GM06990 (cell line): ENCODE results near the gene EDA2R.

Experiments used
- DNase-seq: peaks from one replicate; pipeline ENCODE4 v3.0.0-alpha.2; 2011; ENCODE audit not compliant: insufficient read length; ENCODE audit errors: extremely low read depth
- H3K27me3 ChIP-seq: replicated peaks from 2 replicates; pipeline ENCODE4 v1.6.0; 2011; ENCODE audit warnings: low read length; ENCODE audit not compliant: control insufficient read depth, insufficient read depth
- H3K36me3 ChIP-seq: 2 replicates; pipeline ENCODE4 v1.5.1; 2011; ENCODE audit warnings: low read length; ENCODE audit not compliant: control insufficient read depth, insufficient read depth
- H3K4me3 ChIP-seq: replicated peaks from 2 replicates; pipeline ENCODE4 v1.5.1; 2011; ENCODE audit warnings: low read depth, mild to moderate bottlenecking, control low read depth, low read length
- TF ChIP-seq, protein P1 (sequence below): IDR thresholded peaks from 2 replicates; pipeline ENCODE4 v1.5.1; 2011; ENCODE audit warnings: low read length, control low read depth, mild to moderate bottlenecking, inconsistent platforms; ENCODE audit not compliant: insufficient read depth, poor library complexity, severe bottlenecking

The EDA2R gene, protein sequence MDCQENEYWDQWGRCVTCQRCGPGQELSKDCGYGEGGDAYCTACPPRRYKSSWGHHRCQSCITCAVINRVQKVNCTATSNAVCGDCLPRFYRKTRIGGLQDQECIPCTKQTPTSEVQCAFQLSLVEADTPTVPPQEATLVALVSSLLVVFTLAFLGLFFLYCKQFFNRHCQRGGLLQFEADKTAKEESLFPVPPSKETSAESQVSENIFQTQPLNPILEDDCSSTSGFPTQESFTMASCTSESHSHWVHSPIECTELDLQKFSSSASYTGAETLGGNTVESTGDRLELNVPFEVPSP

DNA sequence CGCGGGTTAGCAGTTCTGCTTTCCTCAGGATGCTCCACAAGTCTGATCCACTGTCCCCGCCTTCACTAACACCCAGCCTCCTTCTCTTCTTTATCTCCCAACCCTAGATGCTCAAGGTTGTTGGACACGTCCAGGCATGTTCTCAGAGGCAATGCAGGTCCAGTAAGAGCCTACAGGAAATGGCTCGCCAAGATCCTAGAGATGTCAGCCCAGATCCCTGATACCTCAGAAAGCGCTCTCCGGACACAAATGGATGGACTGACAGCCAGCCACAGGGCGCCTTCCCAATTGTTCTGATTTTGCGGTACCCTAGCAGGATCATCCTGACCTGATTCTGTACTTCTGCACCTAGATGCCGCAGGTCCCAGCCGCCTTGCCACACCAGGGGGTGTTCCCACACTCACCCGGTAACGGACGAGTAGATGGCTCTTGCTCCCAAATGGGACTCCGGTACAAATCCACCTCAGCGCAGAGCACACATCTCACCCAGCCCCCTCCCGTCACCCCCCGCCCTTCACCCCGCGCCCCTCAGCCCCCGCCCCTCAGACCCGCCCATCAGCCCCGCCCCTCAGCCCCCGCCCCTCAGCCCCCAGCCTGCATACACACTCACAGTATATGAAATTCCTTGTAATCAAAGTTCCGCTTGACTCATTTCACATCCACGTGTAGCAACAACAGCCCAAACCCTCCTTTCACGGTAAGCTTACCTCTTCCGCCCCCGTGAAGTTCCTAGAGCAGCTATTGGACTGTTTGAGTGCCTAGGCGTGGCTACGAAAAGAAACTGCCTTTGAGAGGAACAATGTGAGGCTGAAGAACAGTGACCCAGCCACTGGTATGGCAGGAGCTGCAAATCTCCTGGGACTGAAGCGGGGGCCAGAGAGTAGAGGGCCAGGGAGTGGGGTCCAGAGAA, at the start of gene EDA2R:
EDA2R (minus strand) TSS at position 488 of the 910 bp plus-strand sequence. CDS start 23,058 bp downstream, outside the sequence.
- peak; percentile 31 for DNase-seq
- no peaks in the 10 kb centered on the region for H3K27me3 ChIP-seq
- TF ChIP-seq, protein P1, sequence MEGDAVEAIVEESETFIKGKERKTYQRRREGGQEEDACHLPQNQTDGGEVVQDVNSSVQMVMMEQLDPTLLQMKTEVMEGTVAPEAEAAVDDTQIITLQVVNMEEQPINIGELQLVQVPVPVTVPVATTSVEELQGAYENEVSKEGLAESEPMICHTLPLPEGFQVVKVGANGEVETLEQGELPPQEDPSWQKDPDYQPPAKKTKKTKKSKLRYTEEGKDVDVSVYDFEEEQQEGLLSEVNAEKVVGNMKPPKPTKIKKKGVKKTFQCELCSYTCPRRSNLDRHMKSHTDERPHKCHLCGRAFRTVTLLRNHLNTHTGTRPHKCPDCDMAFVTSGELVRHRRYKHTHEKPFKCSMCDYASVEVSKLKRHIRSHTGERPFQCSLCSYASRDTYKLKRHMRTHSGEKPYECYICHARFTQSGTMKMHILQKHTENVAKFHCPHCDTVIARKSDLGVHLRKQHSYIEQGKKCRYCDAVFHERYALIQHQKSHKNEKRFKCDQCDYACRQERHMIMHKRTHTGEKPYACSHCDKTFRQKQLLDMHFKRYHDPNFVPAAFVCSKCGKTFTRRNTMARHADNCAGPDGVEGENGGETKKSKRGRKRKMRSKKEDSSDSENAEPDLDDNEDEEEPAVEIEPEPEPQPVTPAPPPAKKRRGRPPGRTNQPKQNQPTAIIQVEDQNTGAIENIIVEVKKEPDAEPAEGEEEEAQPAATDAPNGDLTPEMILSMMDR = no peak
- H3K36me3 ChIP-seq = no peaks in the 10 kb centered on the region
- peak within 1 kb of the TSS; percentile 60 for H3K4me3 ChIP-seq

DNA sequence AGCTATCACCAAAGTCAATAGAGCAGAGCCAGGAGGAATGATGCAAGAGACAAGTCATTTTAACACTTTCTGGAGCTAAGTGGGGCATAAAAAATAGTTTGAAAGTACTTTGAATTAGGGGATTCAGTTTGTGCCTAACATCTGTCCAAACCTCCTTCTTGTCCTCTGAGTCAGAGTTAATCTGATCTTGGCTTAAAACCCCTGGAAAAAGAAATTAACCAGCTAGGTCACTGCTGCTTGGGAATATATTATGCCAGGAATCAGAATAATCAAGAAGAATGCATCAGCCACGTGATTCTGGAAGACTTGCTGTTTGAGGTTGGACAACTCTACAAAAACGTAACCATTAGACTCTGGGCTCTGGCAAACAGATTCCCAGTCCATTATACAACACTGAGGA, 45.3 kb upstream of the EDA2R start:
- Histone ChIP-seq H3K36me3 (no peaks in the 10 kb centered on the region), H3K4me3 (no peak overlapping the region), H3K27me3 (no peaks in the 10 kb centered on the region)
- no peak for DNase-seq
- TF ChIP-seq, protein P1 = no peak

DNA sequence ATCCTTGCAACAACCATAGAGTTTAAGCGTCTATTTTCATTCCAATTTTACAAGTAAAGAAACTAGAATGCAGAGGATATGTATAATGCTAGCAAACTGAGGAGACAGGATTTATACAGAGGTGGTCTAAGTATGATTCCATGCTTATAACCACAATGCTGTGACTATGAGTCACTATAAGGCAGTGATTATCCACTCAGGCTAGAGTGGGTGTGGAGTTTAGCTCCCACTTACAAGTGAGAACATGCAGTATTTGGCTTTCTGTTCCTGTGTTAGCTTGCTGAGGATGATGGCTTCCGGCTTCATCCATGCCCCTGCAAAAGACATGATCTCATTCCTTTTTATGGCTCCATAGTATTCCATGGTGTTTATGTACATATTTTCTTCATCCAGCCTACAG, 41.6 kb upstream of the EDA2R start:
- TF ChIP-seq, protein P1 = no peak
- H3K4me3 ChIP-seq = no peak overlapping the region
- DNase-seq = no peak
- no peaks in the 10 kb centered on the region for H3K36me3 ChIP-seq
- no peaks in the 10 kb centered on the region for H3K27me3 ChIP-seq

DNA sequence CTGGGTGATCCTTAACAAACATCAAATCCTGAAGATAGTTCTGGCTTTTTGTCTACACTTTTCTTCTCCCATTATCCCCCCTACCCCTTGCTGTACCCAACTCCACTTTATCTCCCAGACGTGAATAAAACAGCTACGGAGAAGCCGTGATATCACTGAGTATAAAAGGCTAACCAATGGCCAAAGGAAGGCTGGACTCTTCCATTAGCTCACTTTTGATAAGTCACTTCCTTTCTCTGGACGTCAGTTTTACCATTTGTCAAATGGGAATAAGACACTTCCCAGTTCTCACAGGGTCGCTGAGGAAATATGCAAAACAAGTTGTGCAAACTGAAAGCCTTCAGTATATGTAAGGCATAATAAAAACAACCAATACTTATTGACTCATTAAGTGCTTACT, 38.6 kb upstream of the EDA2R start:
- TF ChIP-seq, protein P1 = no peak
- Histone ChIP-seq H3K27me3 (no peaks in the 10 kb centered on the region), H3K36me3 (no peaks in the 10 kb centered on the region), H3K4me3 (no peak overlapping the region)
- DNase-seq = no peak

DNA sequence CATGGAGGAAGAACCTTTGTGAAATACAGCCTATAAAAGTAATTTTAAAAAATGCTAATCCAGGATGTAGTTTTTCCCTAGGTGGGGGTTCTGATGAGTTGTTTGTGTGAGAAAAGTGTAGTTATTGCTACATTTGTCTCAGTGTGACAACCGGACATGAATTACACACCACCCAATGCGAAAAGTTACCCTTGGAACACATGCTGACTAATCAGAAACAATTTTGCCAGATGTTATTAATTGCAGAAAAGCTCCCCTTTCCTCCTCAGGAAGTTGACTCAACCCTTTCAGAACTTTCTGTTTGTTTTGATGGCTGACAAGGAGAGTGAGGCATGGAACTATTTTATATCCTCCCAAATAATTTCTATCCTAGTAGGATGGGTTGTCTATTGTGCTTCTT, 38.1 kb upstream of the EDA2R start:
- Histone ChIP-seq H3K36me3 (no peaks in the 10 kb centered on the region), H3K27me3 (no peaks in the 10 kb centered on the region), H3K4me3 (no peak overlapping the region)
- DNase-seq = no peak
- TF ChIP-seq, protein P1 = no peak
